ENCODE data around the gene TMBIM1. TPM values are rescaled to one million over a fixed set of nuclear protein-coding genes. Genes with fewer than 3 reads are reported as not detected.

The TMBIM1 gene
- total RNA-seq, 1 experiment from 2014 or later, result 91.0 TPM

GRCh38 chr2:218317303-218317630 is 25.0 kb upstream of the TMBIM1 start:
- BruUV-seq (replicated peaks), result no TSS peak
- RAD21 ChIA-PET (ENCODE audit: low non-redundant PET in 1 of 2, low total read pairs in 2 of 2, uncharacterized antibody in 2 of 2, unreplicated experiment in 2 of 2), result no interaction called here
- Histone ChIP-seq H3K27me3 (ENCODE audit: insufficient read depth, low read length) (no peaks in the 10 kb centered on the region), H3K9me3 (ENCODE audit: control insufficient read depth in 1 of 2, insufficient read depth in 1 of 2, low read depth in 1 of 2, low read length in 2 of 2) (no peaks in the 10 kb centered on the region), H2AFZ (ENCODE audit: low read depth, low read length, poor library complexity, severe bottlenecking) (no peak overlapping the region), H3K79me2 (ENCODE audit: insufficient read depth, low read length) (no peaks in the 10 kb centered on the region), H3K4me2 (ENCODE audit: low read length) (no peak overlapping the region), H3K9ac (ENCODE audit: low read length) (no peak overlapping the region), H4K20me1 (ENCODE audit: insufficient read depth) (no peaks in the 10 kb centered on the region), H3K9me2 (ENCODE audit: insufficient read depth) (no peaks in the 10 kb centered on the region), H3K4me1 (ENCODE audit: control insufficient read depth in 1 of 2, insufficient read depth in 2 of 2, low read length in 2 of 2) (peaks cover 2 to 12% of the 10 kb centered on the region in 2 experiments; a peak in 3 of 4 replicates), H3K36me3 (ENCODE audit: control insufficient read depth in 1 of 2, insufficient read depth in 2 of 2, low read length in 2 of 2) (no peaks in the 10 kb centered on the region), H3K4me3 (replicated peaks in 1 of 2; ENCODE audit: low read depth in 1 of 2, low read length in 2 of 2) (no peak overlapping the region), H3K27ac (ENCODE audit: low read depth, low read length) (no peak overlapping the region)
- ATAC-seq (no peak), DNase-seq (ENCODE audit: low read depth, low spot score) (no peak)
- POLR2A ChIA-PET, result no interaction called here
- TF ChIP-seq CEBPB (IDR thresholded peaks at IDR 0.05; ENCODE audit: low read depth), result no peak
- no peak for TF ChIP-seq POLR2A (IDR thresholded peaks at IDR 0.05; ENCODE audit: borderline replicate concordance, extremely low read depth, insufficient read depth, insufficient read length)
- TF ChIP-seq TCF7L2 (IDR thresholded peaks at IDR 0.05; ENCODE audit: borderline replicate concordance, extremely low read depth, insufficient read depth, insufficient read length), result no peak
- no peak for TF ChIP-seq SIN3A (IDR thresholded peaks at IDR 0.05; ENCODE audit: low read depth)
- TF ChIP-seq JUND (IDR thresholded peaks at IDR 0.05), result no peak
- TF ChIP-seq EGR1 (IDR thresholded peaks at IDR 0.05; ENCODE audit: low read depth), result no peak
- no peak for TF ChIP-seq ELF1 (IDR thresholded peaks at IDR 0.05; ENCODE audit: borderline replicate concordance, low read depth)
- TF ChIP-seq SP1 (IDR thresholded peaks at IDR 0.05; ENCODE audit: low read depth), result no peak
- TF ChIP-seq ZFX (IDR thresholded peaks at IDR 0.05), result no peak
- no peak for TF ChIP-seq YY1 (IDR thresholded peaks at IDR 0.05; ENCODE audit: extremely low read depth, insufficient replicate concordance, low read depth, low read length)
- no peak for TF ChIP-seq ZNF274 (IDR thresholded peaks at IDR 0.05; ENCODE audit: low read depth, low read length)
- TF ChIP-seq EZH2phosphoT487 (IDR thresholded peaks at IDR 0.05; ENCODE audit: borderline replicate concordance), result no peak
- CTCF ChIA-PET, result no interaction called here
- intact Hi-C loops (cut with micrococcal nuclease), result no loop called here

GRCh38 chr2:218315397-218315796 is 23.1 kb upstream of the TMBIM1 start:
- Histone ChIP-seq H3K4me2 (ENCODE audit: low read length) (no peak overlapping the region), H3K4me1 (ENCODE audit: control insufficient read depth in 1 of 2, insufficient read depth in 2 of 2, low read length in 2 of 2) (peaks cover 0 to 10% of the 10 kb centered on the region in 2 experiments; a peak in 1 of 4 replicates), H3K4me3 (replicated peaks in 1 of 2; ENCODE audit: low read depth in 1 of 2, low read length in 2 of 2) (no peak overlapping the region), H3K27ac (ENCODE audit: low read depth, low read length) (no peak overlapping the region), H3K27me3 (ENCODE audit: insufficient read depth, low read length) (no peaks in the 10 kb centered on the region), H4K20me1 (ENCODE audit: insufficient read depth) (no peaks in the 10 kb centered on the region), H3K79me2 (ENCODE audit: insufficient read depth, low read length) (no peaks in the 10 kb centered on the region), H2AFZ (ENCODE audit: low read depth, low read length, poor library complexity, severe bottlenecking) (no peak overlapping the region), H3K9ac (ENCODE audit: low read length) (no peak overlapping the region), H3K9me3 (ENCODE audit: control insufficient read depth in 1 of 2, insufficient read depth in 1 of 2, low read depth in 1 of 2, low read length in 2 of 2) (no peaks in the 10 kb centered on the region), H3K36me3 (ENCODE audit: control insufficient read depth in 1 of 2, insufficient read depth in 2 of 2, low read length in 2 of 2) (no peaks in the 10 kb centered on the region), H3K9me2 (ENCODE audit: insufficient read depth) (no peaks in the 10 kb centered on the region)
- no TSS peak for BruUV-seq (replicated peaks)
- RAD21 ChIA-PET (ENCODE audit: low non-redundant PET in 1 of 2, low total read pairs in 2 of 2, uncharacterized antibody in 2 of 2, unreplicated experiment in 2 of 2), result no interaction called here
- intact Hi-C loops (cut with micrococcal nuclease), result no loop called here
- CTCF ChIA-PET, result no interaction called here
- DNase-seq (ENCODE audit: low read depth, low spot score) (no peak), ATAC-seq (no peak)
- no peak for TF ChIP-seq REST (IDR thresholded peaks at IDR 0.05; ENCODE audit: low read depth)
- TF ChIP-seq CTCF (IDR thresholded peaks at IDR 0.05 in 2 of 3, conservative IDR thresholded peaks at IDR 0.05 in 1 of 3; ENCODE audit: borderline replicate concordance in 1 of 3, insufficient read depth in 1 of 3, low read depth in 2 of 3, low read length in 2 of 3), result no peak
- no peak for TF ChIP-seq YY1 (IDR thresholded peaks at IDR 0.05; ENCODE audit: extremely low read depth, insufficient replicate concordance, low read depth, low read length)
- no peak for TF ChIP-seq CBX3 (IDR thresholded peaks at IDR 0.05; ENCODE audit: low read depth)
- no peak for TF ChIP-seq ZFX (IDR thresholded peaks at IDR 0.05)
- TF ChIP-seq TCF7L2 (IDR thresholded peaks at IDR 0.05; ENCODE audit: borderline replicate concordance, extremely low read depth, insufficient read depth, insufficient read length), result no peak
- TF ChIP-seq POLR2AphosphoS5 (IDR thresholded peaks at IDR 0.05; ENCODE audit: low read depth, low read length), result no peak
- TF ChIP-seq EZH2phosphoT487 (IDR thresholded peaks at IDR 0.05; ENCODE audit: borderline replicate concordance), result no peak
- POLR2A ChIA-PET, result no interaction called here
